ENCODE measurements around the gene MAP3K3. TPM values are rescaled to one million over a fixed set of nuclear protein-coding genes. Genes with fewer than 3 reads are reported as not detected.

The MAP3K3 gene
- total RNA-seq, 3 donors from 2014 or later (not counting 1 experiment from before 2014, with no cell fraction given) = 82.0 to 89.2 (median 88.5) TPM

DNA sequence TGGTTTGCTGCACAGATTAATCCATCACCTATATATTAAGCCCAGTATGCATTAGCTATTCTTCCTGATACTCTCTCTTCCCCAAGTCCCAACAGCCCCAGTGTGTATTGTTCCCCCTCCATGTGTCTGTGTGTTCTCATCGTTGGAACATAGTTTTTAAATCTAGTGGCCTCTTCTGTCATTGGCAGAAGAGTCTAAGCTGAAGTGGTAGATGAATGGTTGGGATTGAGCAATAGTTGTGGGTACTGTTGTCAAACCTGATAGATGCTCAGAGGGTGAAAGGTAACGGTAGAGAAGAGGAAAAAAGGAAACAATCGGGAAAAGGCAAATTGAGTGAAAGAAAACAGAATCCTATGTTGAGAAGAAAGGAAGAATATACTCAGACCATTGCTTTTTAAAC is 29.9 kb downstream of the MAP3K3 start:
- WGBS (ENCODE audit: insufficient coverage) = 55% methylated on average over 3 of the region's 3 CpGs
- H3K9me3 ChIP-seq (ENCODE audit: control insufficient read depth, insufficient read depth, low read length) = no peaks in the 10 kb centered on the region
- no peaks in the 10 kb centered on the region for H3K27me3 Mint-ChIP-seq (ENCODE audit: low read depth in 2 of 2)
- peaks cover 7% of the 10 kb centered on the region for H3K4me1 ChIP-seq (ENCODE audit: control insufficient read depth, insufficient read depth, low read length)
- no peak overlapping the region for H3K4me3 ChIP-seq (ENCODE audit: low read length)
- TF ChIP-seq, protein P1, sequence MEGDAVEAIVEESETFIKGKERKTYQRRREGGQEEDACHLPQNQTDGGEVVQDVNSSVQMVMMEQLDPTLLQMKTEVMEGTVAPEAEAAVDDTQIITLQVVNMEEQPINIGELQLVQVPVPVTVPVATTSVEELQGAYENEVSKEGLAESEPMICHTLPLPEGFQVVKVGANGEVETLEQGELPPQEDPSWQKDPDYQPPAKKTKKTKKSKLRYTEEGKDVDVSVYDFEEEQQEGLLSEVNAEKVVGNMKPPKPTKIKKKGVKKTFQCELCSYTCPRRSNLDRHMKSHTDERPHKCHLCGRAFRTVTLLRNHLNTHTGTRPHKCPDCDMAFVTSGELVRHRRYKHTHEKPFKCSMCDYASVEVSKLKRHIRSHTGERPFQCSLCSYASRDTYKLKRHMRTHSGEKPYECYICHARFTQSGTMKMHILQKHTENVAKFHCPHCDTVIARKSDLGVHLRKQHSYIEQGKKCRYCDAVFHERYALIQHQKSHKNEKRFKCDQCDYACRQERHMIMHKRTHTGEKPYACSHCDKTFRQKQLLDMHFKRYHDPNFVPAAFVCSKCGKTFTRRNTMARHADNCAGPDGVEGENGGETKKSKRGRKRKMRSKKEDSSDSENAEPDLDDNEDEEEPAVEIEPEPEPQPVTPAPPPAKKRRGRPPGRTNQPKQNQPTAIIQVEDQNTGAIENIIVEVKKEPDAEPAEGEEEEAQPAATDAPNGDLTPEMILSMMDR (IDR thresholded peaks at IDR 0.05) = no peak
- peak overlapping the region in 1 of 2 donors; percentile 9 for H3K27ac Mint-ChIP-seq
- H3K36me3 Mint-ChIP-seq = peaks cover 8% of the 10 kb centered on the region
- peaks cover 36% of the 10 kb centered on the region for H3K36me3 ChIP-seq (ENCODE audit: control insufficient read depth, insufficient read depth, low read length)
- peaks cover 0 to 10% of the 10 kb centered on the region in 2 donors for H3K4me1 Mint-ChIP-seq
- H3K27me3 ChIP-seq (ENCODE audit: control insufficient read depth, insufficient read depth, low read length) = no peaks in the 10 kb centered on the region
- no peaks in the 10 kb centered on the region for H3K9me3 Mint-ChIP-seq
- no peak overlapping the region for H3K4me3 Mint-ChIP-seq
- H3K27ac ChIP-seq (ENCODE audit: low read length) = no peak overlapping the region
- ATAC-seq (no peak), DNase-seq (no peak)
- intact Hi-C loops (cut with micrococcal nuclease) = no loop called here

DNA sequence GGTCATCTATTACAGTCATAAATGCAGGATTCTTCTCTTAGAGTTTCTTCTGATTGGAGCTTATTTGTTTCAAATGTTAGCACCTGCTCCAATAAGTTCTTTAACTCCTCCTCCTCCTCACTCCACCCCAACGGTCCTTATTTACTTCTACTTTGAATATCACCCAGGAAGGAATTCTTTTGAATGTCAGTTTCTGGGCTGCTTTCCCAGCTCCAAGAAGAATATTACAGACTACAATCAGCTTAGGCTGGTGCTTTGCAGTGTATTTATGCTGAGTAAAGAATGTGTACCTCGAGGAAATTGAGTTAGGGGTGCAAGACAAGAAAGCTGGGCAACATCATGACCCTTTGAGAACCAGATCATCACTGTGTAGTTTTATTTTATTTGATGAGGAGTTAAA is 30.8 kb downstream of the MAP3K3 start:
- no peak overlapping the region for H3K27ac Mint-ChIP-seq
- no peak for ATAC-seq

DNA sequence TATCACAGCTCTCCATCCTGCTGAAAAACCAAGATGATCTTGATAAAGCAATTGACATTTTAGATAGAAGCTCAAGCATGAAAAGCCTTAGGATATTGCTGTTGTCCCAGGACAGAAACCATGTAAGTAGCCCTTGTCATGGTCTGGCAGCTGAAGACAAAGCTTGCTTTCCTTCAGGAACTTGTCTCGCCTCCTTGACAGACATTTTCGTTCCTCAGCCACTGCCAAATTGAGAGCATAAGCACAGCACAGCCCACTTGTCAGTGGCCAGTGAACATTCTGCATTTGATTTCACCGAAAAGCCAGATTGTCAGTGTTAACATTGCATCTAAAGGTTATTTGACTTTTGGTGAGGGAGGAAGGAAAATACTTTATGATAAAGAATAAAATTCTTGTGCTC is 35.6 kb downstream of the MAP3K3 start:
- no peak for DNase-seq
- TF ChIP-seq, protein P1 (IDR thresholded peaks at IDR 0.05) = no peak
- 92% methylated on average over 3 of the region's 3 CpGs for WGBS (ENCODE audit: insufficient coverage)
- H3K27me3 Mint-ChIP-seq (ENCODE audit: low read depth in 2 of 2) = no peaks in the 10 kb centered on the region
- Histone ChIP-seq H3K9me3 (ENCODE audit: control insufficient read depth, insufficient read depth, low read length) (no peaks in the 10 kb centered on the region), H3K4me3 (ENCODE audit: low read length) (no peak overlapping the region), H3K36me3 (ENCODE audit: control insufficient read depth, insufficient read depth, low read length) (peaks cover 53% of the 10 kb centered on the region), H3K27me3 (ENCODE audit: control insufficient read depth, insufficient read depth, low read length) (no peaks in the 10 kb centered on the region), H3K27ac (ENCODE audit: low read length) (no peak overlapping the region), H3K4me1 (ENCODE audit: control insufficient read depth, insufficient read depth, low read length) (no peaks in the 10 kb centered on the region)
- H3K4me3 Mint-ChIP-seq = no peak overlapping the region
- no peak for ATAC-seq
- H3K27ac Mint-ChIP-seq = no peak overlapping the region
- H3K36me3 Mint-ChIP-seq = peaks cover 25% of the 10 kb centered on the region
- no peaks in the 10 kb centered on the region for H3K4me1 Mint-ChIP-seq
- intact Hi-C loops (cut with micrococcal nuclease) = no loop called here
- H3K9me3 Mint-ChIP-seq = no peaks in the 10 kb centered on the region

More for the DNA sequence above, 30.8 kb downstream of the MAP3K3 start:
- WGBS (ENCODE audit: insufficient coverage) = 80% methylated on average over 2 of the region's 2 CpGs
- Mint-ChIP-seq H3K9me3 (no peaks in the 10 kb centered on the region), H3K36me3 (peaks cover 8% of the 10 kb centered on the region), H3K27me3 (ENCODE audit: low read depth in 2 of 2) (no peaks in the 10 kb centered on the region), H3K4me1 (peaks cover 0 to 10% of the 10 kb centered on the region in 2 donors), H3K4me3 (no peak overlapping the region)
- peaks cover 35% of the 10 kb centered on the region for H3K36me3 ChIP-seq (ENCODE audit: control insufficient read depth, insufficient read depth, low read length)
- TF ChIP-seq, protein P1 (IDR thresholded peaks at IDR 0.05) = no peak
- H3K27ac ChIP-seq (ENCODE audit: low read length) = no peak overlapping the region
- DNase-seq = no peak
- no peaks in the 10 kb centered on the region for H3K9me3 ChIP-seq (ENCODE audit: control insufficient read depth, insufficient read depth, low read length)
- intact Hi-C loops (cut with micrococcal nuclease) = no loop called here
- no peaks in the 10 kb centered on the region for H3K27me3 ChIP-seq (ENCODE audit: control insufficient read depth, insufficient read depth, low read length)
- no peak overlapping the region for H3K4me3 ChIP-seq (ENCODE audit: low read length)
- peaks cover 7% of the 10 kb centered on the region for H3K4me1 ChIP-seq (ENCODE audit: control insufficient read depth, insufficient read depth, low read length)

- DNase-seq = no peak
- TF ChIP-seq, protein P1 (IDR thresholded peaks at IDR 0.05) = no peak
- H3K36me3 ChIP-seq (ENCODE audit: control insufficient read depth, insufficient read depth, low read length) = peaks cover 48% of the 10 kb centered on the region
- no peak overlapping the region for H3K4me3 ChIP-seq (ENCODE audit: low read length)
- 100% methylated on average over 1 of the region's 1 CpG for WGBS (ENCODE audit: insufficient coverage)
- H3K36me3 Mint-ChIP-seq = peaks cover 20% of the 10 kb centered on the region
- H3K9me3 ChIP-seq (ENCODE audit: control insufficient read depth, insufficient read depth, low read length) = no peaks in the 10 kb centered on the region
- no peak overlapping the region for H3K27ac Mint-ChIP-seq
- H3K9me3 Mint-ChIP-seq = no peaks in the 10 kb centered on the region
- no peaks in the 10 kb centered on the region for H3K27me3 Mint-ChIP-seq (ENCODE audit: low read depth in 2 of 2)
- no peak for ATAC-seq
- no peak overlapping the region for H3K4me3 Mint-ChIP-seq
- no peaks in the 10 kb centered on the region for H3K4me1 Mint-ChIP-seq
- intact Hi-C loops (cut with micrococcal nuclease) = no loop called here
- no peaks in the 10 kb centered on the region for H3K4me1 ChIP-seq (ENCODE audit: control insufficient read depth, insufficient read depth, low read length)
- H3K27ac ChIP-seq (ENCODE audit: low read length) = no peak overlapping the region
- H3K27me3 ChIP-seq (ENCODE audit: control insufficient read depth, insufficient read depth, low read length) = no peaks in the 10 kb centered on the region
These were observed 36.1 kb downstream of the MAP3K3 start for GRCh38 chr17:63658366-63658765.
